Osteocyte (in vitro differentiated cells): ENCODE results near the gene TELO2. TPM values are rescaled to one million over a fixed set of nuclear protein-coding genes. Genes with fewer than 3 reads are reported as not detected.

Experiments
- DNase-seq: peaks from one replicate; pipeline ENCODE4 v3.0.0; 2021; ENCODE audit warnings: mixed read lengths; ENCODE audit not compliant: unreplicated experiment; ENCODE audit errors: extremely low spot score
- H3K27ac Mint-ChIP-seq: one replicate; pipeline ENCODE4 v1.8.0; 2021; ENCODE audit warnings: mild to moderate bottlenecking, mixed read lengths; ENCODE audit not compliant: unreplicated experiment
- H3K27me3 Mint-ChIP-seq: one replicate; pipeline ENCODE4 v1.8.0; 2021; ENCODE audit warnings: mixed read lengths; ENCODE audit not compliant: unreplicated experiment
- H3K36me3 Mint-ChIP-seq: one replicate; pipeline ENCODE4 v1.8.0; 2021; ENCODE audit warnings: mixed read lengths; ENCODE audit not compliant: unreplicated experiment
- H3K4me1 Mint-ChIP-seq: one replicate; pipeline ENCODE4 v1.8.0; 2021; ENCODE audit warnings: mixed read lengths; ENCODE audit not compliant: unreplicated experiment
- H3K4me3 Mint-ChIP-seq: one replicate; pipeline ENCODE4 v1.8.0; 2021; ENCODE audit warnings: mild to moderate bottlenecking, moderate library complexity, mixed read lengths; ENCODE audit not compliant: unreplicated experiment
- H3K9me3 Mint-ChIP-seq: one replicate; pipeline ENCODE4 v1.8.0; 2021; ENCODE audit warnings: mixed read lengths; ENCODE audit not compliant: unreplicated experiment
- total RNA-seq: library from RNA; stranded (reverse); gene quantifications from 2 replicates; pipeline ENCODE4 v1.2.1, GENCODE V29; 2021
- TF ChIP-seq, protein P1 (sequence below): fragments of 200-600 bp; sonication (generic); IDR thresholded peaks from 2 replicates; pipeline ENCODE4 v1.5.0; 2021; ENCODE audit warnings: antibody characterized with exemption, mild to moderate bottlenecking, moderate library complexity

The TELO2 gene
- total RNA-seq, 1 donor from 2014 or later = 37.8 TPM

DNA sequence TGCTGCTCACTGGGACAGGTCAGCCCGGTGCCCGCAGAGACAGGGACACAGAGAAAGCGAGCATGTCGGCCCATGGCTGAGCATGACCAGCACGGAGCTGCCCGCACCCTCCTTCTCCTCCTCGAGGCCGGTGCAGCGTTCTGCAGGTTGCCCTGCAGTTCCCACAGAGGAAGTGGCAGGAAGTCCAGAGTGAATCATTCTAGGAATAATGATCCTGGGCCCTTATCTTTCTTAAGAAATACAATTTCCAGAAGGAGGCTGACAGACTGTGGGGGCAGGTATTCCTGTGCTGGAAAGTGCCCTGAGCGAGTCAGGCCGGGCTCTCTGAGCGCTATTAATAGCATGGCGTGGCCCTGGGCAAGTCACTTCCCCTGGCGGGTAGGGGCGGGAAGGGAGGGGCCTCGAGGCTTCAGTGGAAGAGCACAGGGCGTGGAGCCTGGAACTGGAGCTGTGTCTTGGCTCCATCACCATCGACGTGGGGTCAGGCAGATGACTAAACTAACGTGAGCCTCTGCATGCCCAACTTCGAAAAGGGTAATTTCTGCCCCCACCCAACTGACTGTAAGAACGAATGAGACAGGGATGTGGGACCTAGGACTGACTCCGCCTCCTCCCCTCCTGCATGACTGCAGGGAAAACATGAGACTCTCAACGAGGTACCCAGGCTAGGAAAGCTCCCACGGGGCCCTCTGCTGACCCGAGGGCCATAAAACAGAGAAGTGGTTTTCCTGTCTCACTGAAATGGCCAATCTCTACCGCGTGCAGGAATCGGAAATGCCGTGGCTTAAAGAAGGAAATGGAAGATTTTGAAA is 50.1 kb downstream of the TELO2 start:
- Mint-ChIP-seq H3K4me3 (no peak overlapping the region), H3K4me1 (peaks cover 21% of the 10 kb centered on the region), H3K27me3 (no peaks in the 10 kb centered on the region), H3K36me3 (peaks cover 15% of the 10 kb centered on the region), H3K9me3 (no peaks in the 10 kb centered on the region), H3K27ac (peak overlapping the region; percentile 65)
- DNase-seq = no peak
- TF ChIP-seq, protein P1, sequence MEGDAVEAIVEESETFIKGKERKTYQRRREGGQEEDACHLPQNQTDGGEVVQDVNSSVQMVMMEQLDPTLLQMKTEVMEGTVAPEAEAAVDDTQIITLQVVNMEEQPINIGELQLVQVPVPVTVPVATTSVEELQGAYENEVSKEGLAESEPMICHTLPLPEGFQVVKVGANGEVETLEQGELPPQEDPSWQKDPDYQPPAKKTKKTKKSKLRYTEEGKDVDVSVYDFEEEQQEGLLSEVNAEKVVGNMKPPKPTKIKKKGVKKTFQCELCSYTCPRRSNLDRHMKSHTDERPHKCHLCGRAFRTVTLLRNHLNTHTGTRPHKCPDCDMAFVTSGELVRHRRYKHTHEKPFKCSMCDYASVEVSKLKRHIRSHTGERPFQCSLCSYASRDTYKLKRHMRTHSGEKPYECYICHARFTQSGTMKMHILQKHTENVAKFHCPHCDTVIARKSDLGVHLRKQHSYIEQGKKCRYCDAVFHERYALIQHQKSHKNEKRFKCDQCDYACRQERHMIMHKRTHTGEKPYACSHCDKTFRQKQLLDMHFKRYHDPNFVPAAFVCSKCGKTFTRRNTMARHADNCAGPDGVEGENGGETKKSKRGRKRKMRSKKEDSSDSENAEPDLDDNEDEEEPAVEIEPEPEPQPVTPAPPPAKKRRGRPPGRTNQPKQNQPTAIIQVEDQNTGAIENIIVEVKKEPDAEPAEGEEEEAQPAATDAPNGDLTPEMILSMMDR = no peak

GRCh38 chr16:1545044-1546040 is 52.2 kb downstream of the TELO2 start:
- Mint-ChIP-seq H3K9me3 (no peaks in the 10 kb centered on the region), H3K27me3 (no peaks in the 10 kb centered on the region)

DNA sequence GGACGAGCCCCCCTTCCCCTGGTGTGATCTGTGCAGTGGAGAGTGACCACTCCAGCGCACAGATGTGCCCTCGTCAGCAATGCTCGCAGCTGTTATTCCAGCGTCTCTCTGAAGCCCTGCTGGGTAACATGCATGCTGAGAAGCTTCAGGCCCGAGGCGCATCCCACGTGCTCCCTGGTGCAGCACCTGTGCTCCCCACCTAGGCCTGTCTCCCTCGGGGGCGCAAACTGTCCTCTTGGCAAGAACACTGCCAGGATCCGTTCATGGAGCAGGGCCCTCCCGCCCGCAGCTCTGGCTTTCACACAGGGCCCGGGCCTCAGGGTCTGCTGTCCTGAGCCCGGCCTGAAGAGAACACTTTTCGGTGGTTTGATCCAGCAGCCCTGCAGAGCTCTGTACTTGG is 53.3 kb downstream of the TELO2 start:
- DNase-seq = no peak
- no peaks in the 10 kb centered on the region for H3K9me3 Mint-ChIP-seq

More at GRCh38 chr16:1545044-1546040, 52.2 kb downstream of the TELO2 start:
- H3K27ac Mint-ChIP-seq = no peak overlapping the region
- H3K4me3 Mint-ChIP-seq = no peak overlapping the region
- DNase-seq = no peak
- H3K4me1 Mint-ChIP-seq = peaks cover 35% of the 10 kb centered on the region
- H3K36me3 Mint-ChIP-seq = peaks cover 21% of the 10 kb centered on the region
- TF ChIP-seq, protein P1 = no peak

GRCh38 chr16:1548233-1548632 is 55.1 kb downstream of the TELO2 start:
- no peak for DNase-seq
- Mint-ChIP-seq H3K4me3 (no peak overlapping the region), H3K9me3 (no peaks in the 10 kb centered on the region), H3K27me3 (no peaks in the 10 kb centered on the region), H3K36me3 (peaks cover 22% of the 10 kb centered on the region), H3K27ac (peak overlapping the region; percentile 77), H3K4me1 (peaks cover 28% of the 10 kb centered on the region)
- TF ChIP-seq, protein P1 = no peak

More for the DNA sequence above, 53.3 kb downstream of the TELO2 start:
- H3K4me1 Mint-ChIP-seq = peaks cover 35% of the 10 kb centered on the region
- no peaks in the 10 kb centered on the region for H3K27me3 Mint-ChIP-seq
- H3K4me3 Mint-ChIP-seq = no peak overlapping the region
- peaks cover 21% of the 10 kb centered on the region for H3K36me3 Mint-ChIP-seq
- TF ChIP-seq, protein P1 = no peak
- H3K27ac Mint-ChIP-seq = no peak overlapping the region
